Vagina (tissue), 2 donors: Measurements from ENCODE around the gene WFDC6. TPM values are rescaled to one million over a fixed set of nuclear protein-coding genes. Genes with fewer than 3 reads are reported as not detected.

Source experiments
- DNase-seq, 2 donors: peaks; one replicate each; pipeline ENCODE4 v3.0.0-alpha.2; 2017; ENCODE audit errors: extremely low spot score in 2 of 2
- H3K27ac ChIP-seq: fragments of 200-600 bp; sonication (generic); one replicate; pipeline ENCODE4 v1.5.1; 2019
- H3K27me3 ChIP-seq: fragments of 200-600 bp; sonication (generic); one replicate; pipeline ENCODE4 v1.5.1; 2019
- H3K36me3 ChIP-seq, 2 donors: fragments of 200-600 bp; sonication (generic); one replicate each; pipeline ENCODE4 v1.5.1; 2017 to 2019
- H3K4me1 ChIP-seq: fragments of 200-600 bp; sonication (generic); one replicate; pipeline ENCODE4 v1.5.1; 2019
- H3K4me3 ChIP-seq, 2 donors: fragments of 200-600 bp; sonication (generic); 1 replicate in 1 of 2; 2 replicates in 1 of 2; pipeline ENCODE4 v1.5.1; 2016 to 2019
- H3K9me3 ChIP-seq: fragments of 200-600 bp; sonication (generic); one replicate; pipeline ENCODE4 v1.5.1; 2019
- POLR2A ChIP-seq, 2 donors: fragments of 450-650 bp; IDR thresholded peaks; one replicate each; pipeline ENCODE4 v1.6.1; 2017; ENCODE audit warnings: antibody characterized with exemption in 2 of 2, mild to moderate bottlenecking in 2 of 2, moderate library complexity in 2 of 2
- POLR2AphosphoS5 ChIP-seq, 2 donors: sonication (generic); formaldehyde crosslinking; IDR thresholded peaks; one replicate each; pipeline ENCODE4 v1.9.0; 2017; ENCODE audit warnings: antibody characterized with exemption in 2 of 2, mild to moderate bottlenecking in 2 of 2, low read depth in 1 of 2; ENCODE audit not compliant: insufficient read depth in 1 of 2
- intact Hi-C: fragments of 100-400 bp; cut with DNase I; formaldehyde crosslinking; loops from one replicate; pipeline ENCODE4 v1.15.1; 2023
- total RNA-seq: library from RNA; depleted of rRNA; stranded (reverse); fragments of >200 nt; gene quantifications from one replicate; pipeline ENCODE4 v1.2.3, GENCODE V29; 2016
- TF ChIP-seq, protein P1 (sequence below), 3 experiments: fragments of 450-650 bp in 2 of 3; fragments of 200-600 bp in 1 of 3; sonication (generic) in 1 of 3; IDR thresholded peaks; one replicate each; pipeline ENCODE4 v1.5.1; 2017 to 2019; ENCODE audit warnings: antibody characterized with exemption in 3 of 3, mild to moderate bottlenecking in 2 of 3, moderate library complexity in 2 of 3

WFDC6 gene
- total RNA-seq, 1 donor from 2014 or later: not detected

GRCh38 chr20:45552456-45552855, 13.2 kb upstream of the WFDC6 start:
- Histone ChIP-seq H3K4me3 (no peak overlapping the region), H3K36me3 (no peaks in the 10 kb centered on the region), H3K27me3 (no peaks in the 10 kb centered on the region), H3K27ac (no peak overlapping the region), H3K9me3 (no peaks in the 10 kb centered on the region), H3K4me1 (no peaks in the 10 kb centered on the region)
- TF ChIP-seq POLR2A (IDR thresholded peaks at IDR 0.05) (no peak), POLR2AphosphoS5 (IDR thresholded peaks at IDR 0.05; ENCODE audit: insufficient read depth in 1 of 2, low read depth in 1 of 2) (no peak)
- TF ChIP-seq, protein P1, sequence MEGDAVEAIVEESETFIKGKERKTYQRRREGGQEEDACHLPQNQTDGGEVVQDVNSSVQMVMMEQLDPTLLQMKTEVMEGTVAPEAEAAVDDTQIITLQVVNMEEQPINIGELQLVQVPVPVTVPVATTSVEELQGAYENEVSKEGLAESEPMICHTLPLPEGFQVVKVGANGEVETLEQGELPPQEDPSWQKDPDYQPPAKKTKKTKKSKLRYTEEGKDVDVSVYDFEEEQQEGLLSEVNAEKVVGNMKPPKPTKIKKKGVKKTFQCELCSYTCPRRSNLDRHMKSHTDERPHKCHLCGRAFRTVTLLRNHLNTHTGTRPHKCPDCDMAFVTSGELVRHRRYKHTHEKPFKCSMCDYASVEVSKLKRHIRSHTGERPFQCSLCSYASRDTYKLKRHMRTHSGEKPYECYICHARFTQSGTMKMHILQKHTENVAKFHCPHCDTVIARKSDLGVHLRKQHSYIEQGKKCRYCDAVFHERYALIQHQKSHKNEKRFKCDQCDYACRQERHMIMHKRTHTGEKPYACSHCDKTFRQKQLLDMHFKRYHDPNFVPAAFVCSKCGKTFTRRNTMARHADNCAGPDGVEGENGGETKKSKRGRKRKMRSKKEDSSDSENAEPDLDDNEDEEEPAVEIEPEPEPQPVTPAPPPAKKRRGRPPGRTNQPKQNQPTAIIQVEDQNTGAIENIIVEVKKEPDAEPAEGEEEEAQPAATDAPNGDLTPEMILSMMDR (IDR thresholded peaks at IDR 0.05): no peak
- intact Hi-C loops: no loop called here
- DNase-seq: no peak

DNA sequence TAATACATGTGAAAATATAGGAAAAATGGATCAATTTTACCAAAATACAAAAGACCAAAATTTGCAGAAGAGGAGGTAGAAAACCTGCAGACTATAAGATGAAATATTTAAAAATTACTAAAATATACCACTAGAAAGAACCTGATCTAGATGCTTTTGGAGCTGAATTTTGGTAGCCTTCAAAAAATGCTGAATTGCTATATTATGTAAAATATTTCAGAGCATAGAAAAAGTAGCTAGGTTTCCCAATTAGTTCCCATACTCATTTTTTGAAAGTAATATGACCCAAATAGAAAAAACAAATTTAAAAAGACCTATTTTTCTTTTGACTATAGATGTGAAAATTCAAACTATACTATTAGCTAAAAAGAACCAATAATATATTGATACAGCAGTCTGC, 11.5 kb upstream of the WFDC6 start:
- no peaks in the 10 kb centered on the region for H3K27me3 ChIP-seq
- intact Hi-C loops: no loop called here
- H3K4me3 ChIP-seq: no peak overlapping the region
- H3K27ac ChIP-seq: no peak overlapping the region
- H3K4me1 ChIP-seq: no peaks in the 10 kb centered on the region
- H3K36me3 ChIP-seq: no peaks in the 10 kb centered on the region
- no peaks in the 10 kb centered on the region for H3K9me3 ChIP-seq
- no peak for DNase-seq
- TF ChIP-seq, protein P1 (IDR thresholded peaks at IDR 0.05): no peak
- TF ChIP-seq POLR2AphosphoS5 (IDR thresholded peaks at IDR 0.05; ENCODE audit: insufficient read depth in 1 of 2, low read depth in 1 of 2): no peak
- no peak for TF ChIP-seq POLR2A (IDR thresholded peaks at IDR 0.05)

DNA sequence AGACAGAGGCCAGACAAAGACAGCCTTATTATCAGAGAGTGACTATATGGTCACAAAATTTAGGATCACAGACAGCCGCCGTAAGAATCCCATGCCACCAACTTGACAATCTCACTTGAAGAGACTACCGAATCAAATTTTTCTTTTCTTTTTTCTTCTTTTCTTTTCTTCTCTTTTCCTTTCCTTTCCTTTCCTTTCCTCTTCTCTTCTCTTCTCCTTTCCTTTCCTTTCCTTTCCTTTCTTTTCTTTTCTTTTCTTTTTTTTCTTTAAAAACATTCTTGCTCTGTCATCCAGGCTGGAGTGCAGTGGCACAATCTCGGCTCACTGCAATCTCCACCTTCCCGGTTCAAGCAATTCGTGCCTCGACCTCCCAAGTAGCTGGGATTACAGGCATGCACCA, 9.1 kb upstream of the WFDC6 start:
- no peak for DNase-seq
- Histone ChIP-seq H3K9me3 (no peaks in the 10 kb centered on the region), H3K27ac (no peak overlapping the region), H3K27me3 (no peaks in the 10 kb centered on the region), H3K36me3 (no peaks in the 10 kb centered on the region), H3K4me1 (no peaks in the 10 kb centered on the region), H3K4me3 (no peak overlapping the region)
- intact Hi-C loops: no loop called here
- TF ChIP-seq, protein P1 (IDR thresholded peaks at IDR 0.05): no peak
- TF ChIP-seq POLR2A (IDR thresholded peaks at IDR 0.05) (no peak), POLR2AphosphoS5 (IDR thresholded peaks at IDR 0.05; ENCODE audit: insufficient read depth in 1 of 2, low read depth in 1 of 2) (no peak)

DNA sequence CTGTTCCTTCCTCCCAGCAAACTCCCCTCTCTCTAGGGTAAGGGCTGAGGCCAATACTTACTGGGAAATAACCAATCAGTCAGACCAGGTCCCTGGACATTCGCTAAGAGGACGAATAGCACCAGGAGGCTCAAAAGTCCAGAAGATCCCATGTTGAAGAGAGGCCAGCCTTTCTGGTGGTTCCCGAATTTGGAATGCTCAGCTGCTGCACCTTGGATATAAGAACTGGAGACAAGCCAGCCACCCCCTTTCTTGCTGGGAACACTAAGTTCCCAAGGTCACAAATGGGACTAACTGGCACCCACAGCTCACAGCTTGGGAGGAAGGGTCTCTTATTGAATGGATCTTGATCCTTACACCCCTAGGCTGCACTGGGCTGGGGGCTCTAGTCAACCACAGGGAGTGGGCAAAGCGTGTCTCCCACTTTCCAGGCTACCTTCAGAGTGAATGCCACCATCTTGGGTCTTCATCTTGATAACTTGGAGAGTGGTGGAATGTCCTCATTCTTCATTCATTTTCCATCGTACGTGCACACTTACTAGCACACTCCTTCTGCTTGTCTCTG, 8.0 kb upstream of the WFDC6 start, which contains the start of gene EPPIN:
TSS of gene EPPIN (minus strand) at position 196 of the 565 bp plus-strand sequence. CDS start at position 152, 44 bp downstream.
- intact Hi-C loops: no loop called here
- no peak for TF ChIP-seq POLR2A (IDR thresholded peaks at IDR 0.05)
- TF ChIP-seq, protein P1 (IDR thresholded peaks at IDR 0.05): no peak
- no peak for TF ChIP-seq POLR2AphosphoS5 (IDR thresholded peaks at IDR 0.05; ENCODE audit: insufficient read depth in 1 of 2, low read depth in 1 of 2)
- Histone ChIP-seq H3K4me3 (no peak within 1 kb of the TSS), H3K9me3 (no peaks in the 10 kb centered on the region), H3K36me3 (no peaks in the 10 kb centered on the region), H3K27ac (no peak within 1 kb of the TSS), H3K27me3 (no peaks in the 10 kb centered on the region), H3K4me1 (no peaks in the 10 kb centered on the region)
- no peak for DNase-seq

DNA sequence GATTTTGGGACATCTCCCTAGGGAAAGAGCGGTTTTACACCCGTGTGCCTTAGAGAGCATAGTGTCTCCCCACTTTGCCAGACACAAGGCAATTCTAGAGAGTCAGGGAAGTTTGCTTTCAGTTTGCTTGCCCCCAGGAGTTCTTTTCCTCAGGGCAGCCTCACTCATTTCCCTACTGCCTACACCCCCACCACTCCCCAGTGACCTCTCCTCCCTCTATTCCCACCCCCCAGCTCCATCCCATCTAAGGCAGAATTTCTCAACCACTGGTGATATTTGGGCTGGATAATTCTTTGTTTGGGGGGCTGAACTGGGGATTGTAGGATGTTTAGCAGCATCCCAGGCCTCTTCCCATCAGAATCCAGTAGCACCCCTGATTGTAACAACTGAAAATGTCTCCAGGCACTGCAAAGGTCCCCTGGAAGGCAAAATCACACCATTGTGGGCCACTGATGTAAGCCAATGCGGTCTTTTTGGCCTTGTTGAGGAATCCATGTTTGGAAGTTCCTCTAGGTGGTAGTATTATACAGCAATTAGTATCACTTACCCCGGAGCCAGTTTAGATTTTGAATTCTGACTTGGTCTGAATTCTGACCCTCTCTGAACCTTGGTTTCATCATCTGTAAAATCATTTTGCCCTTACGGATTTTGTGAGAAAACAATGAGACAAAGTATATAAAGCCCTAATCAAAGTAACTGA, 6.6 kb upstream of the WFDC6 start:
- H3K36me3 ChIP-seq: no peaks in the 10 kb centered on the region
- H3K4me3 ChIP-seq: no peak overlapping the region
- TF ChIP-seq, protein P1 (IDR thresholded peaks at IDR 0.05): peak in 2 of 3 experiments; percentile 20 to 31
- TF ChIP-seq POLR2A (IDR thresholded peaks at IDR 0.05) (no peak), POLR2AphosphoS5 (IDR thresholded peaks at IDR 0.05; ENCODE audit: insufficient read depth in 1 of 2, low read depth in 1 of 2) (no peak)
- H3K27ac ChIP-seq: no peak overlapping the region
- DNase-seq: peak in 1 of 2 donors; percentile 27
- H3K4me1 ChIP-seq: no peaks in the 10 kb centered on the region
- H3K9me3 ChIP-seq: no peaks in the 10 kb centered on the region
- intact Hi-C loops: no loop called here
- H3K27me3 ChIP-seq: no peaks in the 10 kb centered on the region
